Panc1 (cell line): ENCODE measurements around the gene PCSK5.
"Not testable (repeated sequence)": the region's sequence is repeated elsewhere in the genome, so short reads cannot be mapped to it uniquely, and the experiment has no call there.

Source experiments
- POLR2AphosphoS5 ChIP-seq: IDR thresholded peaks from 2 replicates; pipeline ENCODE4 v1.6.1; 2012; ENCODE audit warnings: mild to moderate bottlenecking, low read depth, low read length, moderate library complexity
- REST ChIP-seq, 2 experiments: IDR thresholded peaks; 2 replicates each; pipeline ENCODE4 v1.6.1; 2011 to 2012; ENCODE audit warnings: low read depth in 2 of 2, control low read depth in 1 of 2, low read length in 1 of 2, mild to moderate bottlenecking in 1 of 2, moderate library complexity in 1 of 2; ENCODE audit not compliant: insufficient read depth in 1 of 2
- TCF7L2 ChIP-seq: IDR thresholded peaks from 2 replicates; pipeline ENCODE4 v1.6.1; 2011; ENCODE audit warnings: mild to moderate bottlenecking, low read depth, low read length, inconsistent platforms
- TF ChIP-seq, protein P1 (sequence below): fragments of 450-650 bp; IDR thresholded peaks from 2 replicates; pipeline ENCODE4 v1.5.1; 2017; ENCODE audit warnings: mild to moderate bottlenecking

GRCh38 chr9:75900893-75901524, 10.5 kb downstream of the PCSK5 start:
- TF ChIP-seq, protein P1, sequence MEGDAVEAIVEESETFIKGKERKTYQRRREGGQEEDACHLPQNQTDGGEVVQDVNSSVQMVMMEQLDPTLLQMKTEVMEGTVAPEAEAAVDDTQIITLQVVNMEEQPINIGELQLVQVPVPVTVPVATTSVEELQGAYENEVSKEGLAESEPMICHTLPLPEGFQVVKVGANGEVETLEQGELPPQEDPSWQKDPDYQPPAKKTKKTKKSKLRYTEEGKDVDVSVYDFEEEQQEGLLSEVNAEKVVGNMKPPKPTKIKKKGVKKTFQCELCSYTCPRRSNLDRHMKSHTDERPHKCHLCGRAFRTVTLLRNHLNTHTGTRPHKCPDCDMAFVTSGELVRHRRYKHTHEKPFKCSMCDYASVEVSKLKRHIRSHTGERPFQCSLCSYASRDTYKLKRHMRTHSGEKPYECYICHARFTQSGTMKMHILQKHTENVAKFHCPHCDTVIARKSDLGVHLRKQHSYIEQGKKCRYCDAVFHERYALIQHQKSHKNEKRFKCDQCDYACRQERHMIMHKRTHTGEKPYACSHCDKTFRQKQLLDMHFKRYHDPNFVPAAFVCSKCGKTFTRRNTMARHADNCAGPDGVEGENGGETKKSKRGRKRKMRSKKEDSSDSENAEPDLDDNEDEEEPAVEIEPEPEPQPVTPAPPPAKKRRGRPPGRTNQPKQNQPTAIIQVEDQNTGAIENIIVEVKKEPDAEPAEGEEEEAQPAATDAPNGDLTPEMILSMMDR: not testable (repeated sequence)
- not testable (repeated sequence) for TF ChIP-seq POLR2AphosphoS5; TCF7L2; REST (IDR thresholded peaks at IDR 0.05; ENCODE audit: insufficient read depth in 1 of 2, low read depth in 2 of 2, low read length in 1 of 2)
